K562 (cell line): ENCODE measurements around the gene ZBTB49. TPM values are rescaled to one million over a fixed set of nuclear protein-coding genes. Genes with fewer than 3 reads are reported as not detected.

Experiments
- ATAC-seq: fragments of 200-7000 bp; cut with Tn5 transposase; 3 replicates; pipeline ENCODE4 v1.9.1; 2020; ENCODE audit warnings: moderate library complexity
- BruUV-seq: library from RNA; stranded (reverse); fragments of 400-500 nt; replicated peaks from 2 replicates; lab custom pipeline; 2021; lab: Mats Ljungman, UMichigan
- CTCF ChIA-PET: fragments of 300-600 bp; formaldehyde crosslinking; extraction: SDS; loops from one replicate; lab custom pipeline; 2021; ENCODE audit warnings: low intra/inter-chr PET ratio; lab: Yijun Ruan, JAX
- POLR2A ChIA-PET: fragments of 300-600, 350-650 bp; sonication (Branson Sonifier 250); formaldehyde crosslinking; extraction: SDS; loops from one replicate; lab custom pipeline; 2021; ENCODE audit warnings: antibody characterized with exemption, inconsistent platforms; lab: Yijun Ruan, JAX
- DNase-seq, 4 experiments: peaks; one replicate each; pipeline versions ENCODE4 v3.0.0 to v3.0.0-alpha.2; 2011 to 2018; ENCODE audit warnings: low spot score in 3 of 4, mixed read lengths in 3 of 4; ENCODE audit errors: extremely low read depth in 1 of 4
- FAIRE-seq: peaks from 2 replicates; lab custom pipeline; 2011; peaks lifted over from hg19 to GRCh38; lab: Jason Lieb, UNC
- H2AFZ ChIP-seq: 2 replicates; pipeline ENCODE4 v1.6.0; 2011; ENCODE audit warnings: low read depth, low read length, control low read depth, inconsistent platforms
- H3K27ac ChIP-seq: fragments of 200-600 bp; 3 replicates; pipeline ENCODE4 v1.8.0; 2011; ENCODE audit warnings: low read depth, mild to moderate bottlenecking, control low read depth, inconsistent platforms, low read length, moderate library complexity, mixed read lengths; ENCODE audit errors: extremely low read depth
- H3K27me3 ChIP-seq, 2 experiments: fragments of 300-600 bp in 1 of 2; 2 replicates in 1 of 2; 3 replicates in 1 of 2; pipeline versions ENCODE4 v1.6.0 to v1.8.0; 2011; ENCODE audit warnings: inconsistent platforms in 2 of 2, low read length in 2 of 2, mild to moderate bottlenecking in 1 of 2, mixed read lengths in 1 of 2, moderate library complexity in 1 of 2; ENCODE audit not compliant: control insufficient read depth in 2 of 2, insufficient read depth in 2 of 2
- H3K36me3 ChIP-seq: fragments of 300-600 bp; 3 replicates; pipeline ENCODE4 v1.8.0; 2011; ENCODE audit warnings: mild to moderate bottlenecking, low read length, inconsistent platforms; ENCODE audit not compliant: control insufficient read depth, insufficient read depth
- H3K4me1 ChIP-seq, 2 experiments: fragments of 200-600 bp in 1 of 2; replicated peaks in 1 of 2; 2 replicates in 1 of 2; 3 replicates in 1 of 2; pipeline versions ENCODE4 v1.5.1 to v1.8.0; 2011; ENCODE audit warnings: inconsistent platforms in 2 of 2, low read length in 2 of 2, mild to moderate bottlenecking in 1 of 2, mixed read lengths in 1 of 2, moderate library complexity in 1 of 2; ENCODE audit not compliant: control insufficient read depth in 2 of 2, insufficient read depth in 2 of 2
- H3K4me2 ChIP-seq: 2 replicates; pipeline ENCODE4 v1.6.1; 2011; ENCODE audit warnings: low read length, control low read depth, inconsistent platforms, mixed read lengths; ENCODE audit not compliant: insufficient read depth
- H3K4me3 ChIP-seq: fragments of 200-600 bp; sonication (generic), shearing (Covaris generic); 2 replicates; pipeline ENCODE4 v1.5.1; 2016; ENCODE audit warnings: control low read depth, inconsistent platforms
- H3K79me2 ChIP-seq: fragments of 200-600 bp; 3 replicates; pipeline ENCODE4 v1.8.0; 2011; ENCODE audit warnings: low read length, inconsistent platforms; ENCODE audit not compliant: control insufficient read depth, insufficient read depth
- H3K9ac ChIP-seq, 2 experiments: 2 replicates each; pipeline versions ENCODE4 v1.6.0 to v1.6.1; 2011; ENCODE audit warnings: low read depth in 2 of 2, low read length in 2 of 2, control low read depth in 1 of 2, inconsistent platforms in 1 of 2, mild to moderate bottlenecking in 1 of 2, mixed read lengths in 1 of 2; ENCODE audit not compliant: insufficient read depth in 1 of 2
- H3K9me1 ChIP-seq: one replicate; pipeline ENCODE4 v1.6.0; 2011; ENCODE audit warnings: inconsistent platforms, mild to moderate bottlenecking, low read length, moderate library complexity; ENCODE audit not compliant: control insufficient read depth, insufficient read depth
- H3K9me3 ChIP-seq: replicated peaks from 2 replicates; pipeline ENCODE4 v1.5.1; 2011; ENCODE audit warnings: low read depth, low read length, inconsistent platforms; ENCODE audit not compliant: control insufficient read depth, insufficient read depth
- H4K20me1 ChIP-seq: replicated peaks from 2 replicates; pipeline ENCODE4 v1.6.1; 2011; ENCODE audit warnings: low read length, inconsistent platforms, mixed read lengths; ENCODE audit not compliant: control insufficient read depth, insufficient read depth
- CC2D1A ChIP-seq: fragments of 450-650 bp; IDR thresholded peaks from 2 replicates; pipeline ENCODE4 v1.6.1; 2017; ENCODE audit warnings: mild to moderate bottlenecking
- CSDE1 ChIP-seq, 2 experiments: fragments of 450-650 bp; IDR thresholded peaks; 2 replicates each; pipeline ENCODE4 v1.6.1; 2016; ENCODE audit warnings: mild to moderate bottlenecking in 1 of 2
- FOXA1 ChIP-seq: fragments of 450-650 bp; IDR thresholded peaks from 2 replicates; pipeline ENCODE4 v1.6.1; 2016; ENCODE audit warnings: mild to moderate bottlenecking, borderline replicate concordance
- KDM1A ChIP-seq, 2 experiments: fragments of 450-650 bp; IDR thresholded peaks; 2 replicates each; pipeline ENCODE4 v1.6.1; 2016; ENCODE audit warnings: mild to moderate bottlenecking in 2 of 2
- MXI1 ChIP-seq: IDR thresholded peaks from 2 replicates; pipeline ENCODE4 v1.6.1; 2011; ENCODE audit warnings: low read depth, mild to moderate bottlenecking, improper control_type of control experiment, low read length
- RBM22 ChIP-seq: fragments of 200-400 bp; formaldehyde crosslinking; IDR thresholded peaks from 2 replicates; pipeline ENCODE4 v1.6.1; 2018; ENCODE audit warnings: low read length, low read depth; ENCODE audit not compliant: poor library complexity, severe bottlenecking
- REST ChIP-seq, 2 experiments: fragments of 450-650 bp; formaldehyde crosslinking in 1 of 2; IDR thresholded peaks; 2 replicates each; pipeline versions ENCODE4 v1.4.0 to v1.6.1; 2014 to 2020; ENCODE audit warnings: mild to moderate bottlenecking in 2 of 2, borderline replicate concordance in 1 of 2, low read depth in 1 of 2
- SPI1 ChIP-seq: IDR thresholded peaks from 2 replicates; pipeline ENCODE4 v1.6.1; 2011; ENCODE audit warnings: low read depth, low read length, control low read depth, borderline replicate concordance
- ZNF146 ChIP-seq: IDR thresholded peaks from one replicate; pipeline ENCODE4 v1.6.1; 2018; ENCODE audit warnings: missing compliant biosample characterization; ENCODE audit not compliant: unreplicated experiment
- ZNF436 ChIP-seq: fragments of 250-450, 450-650 bp; sonication (Bioruptor Pico); formaldehyde crosslinking; IDR thresholded peaks from 2 replicates; pipeline ENCODE4 v1.7.0; 2020; ENCODE audit warnings: mild to moderate bottlenecking
- WGBS: fragments of 100-300 bp; shearing (Covaris generic); methylation state at CpG from one replicate; pipeline ENCODE4 v1.1.6; 2016; ENCODE audit warnings: low coverage, mixed read lengths; ENCODE audit not compliant: insufficient coverage; ENCODE audit errors: missing lambda C conversion rate; 5-methylcytosine and 5-hydroxymethylcytosine counted together
- in situ Hi-C: fragments of 300-500 bp; cut with MboI; formaldehyde crosslinking; loops from 4 replicates; pipeline ENCODE4 v1.15.0; 2018; ENCODE audit warnings: inconsistent platforms, mixed read lengths
- intact Hi-C: fragments of 100-400 bp; cut with micrococcal nuclease; formaldehyde crosslinking; loops from 2 replicates; pipeline ENCODE4 v1.14.2; 2022
- polyA plus RNA-seq, 8 experiments: library from polyadenylated mRNA; depleted of rRNA in 4 of 8; stranded (reverse) in 5 of 8; unstranded in 3 of 8; fragments of >200 nt; fragmentation: Nextera tagmentation in 2 of 8; fragmentation: Illumina TruSeq in 1 of 8; extraction: Ambion mirVana in 2 of 8; extraction: Trizol in 1 of 8; gene quantifications; 2 replicates each; pipeline versions ENCODE4 v1.2.1 to v1.2.3, GENCODE V29; 2011 to 2014; ENCODE audit warnings: inconsistent platforms in 1 of 8, missing spikeins in 1 of 8
- total RNA-seq, 7 experiments: library from RNA; depleted of rRNA in 6 of 7; stranded (reverse); fragments of >200 nt in 6 of 7; fragmentation: Illumina TruSeq in 2 of 7; extraction: Trizol in 2 of 7; gene quantifications; 2 replicates each; pipeline versions ENCODE4 v1.2.1 to v1.2.3, GENCODE V29; 2011 to 2021; ENCODE audit warnings: low replicate concordance in 1 of 7

Gene ZBTB49
- total and polyA plus RNA-seq, 9 of the 15 experiments (the other 6 are each of a cell fraction or from before 2014, with no cell fraction given) = 0.49 to 8.0 (median 4.2) TPM

GRCh38 chr4:4271912-4272311 is 18.1 kb upstream of the ZBTB49 start:
- intact Hi-C loops = no loop called here
- H3K4me3 ChIP-seq = no peak overlapping the region
- BruUV-seq = no TSS peak
- H3K36me3 ChIP-seq = peaks cover 96% of the 10 kb centered on the region
- no peaks in the 10 kb centered on the region for H3K79me2 ChIP-seq
- 84% methylated on average over 10 of the region's 10 CpGs for WGBS
- H3K9me3 ChIP-seq = no peaks in the 10 kb centered on the region
- in situ Hi-C loops = no loop called here
- ATAC-seq (peak; percentile 65), FAIRE-seq (peak; percentile 29), DNase-seq (peak in 2 of 4 experiments; percentile 23 to 25)
- CTCF ChIA-PET = interaction anchor here (0.6 to 0.9 kb wide), 2 partner anchors 61 to 63 kb away, joined by 3 to 7 read pairs; no protein-coding TSS in a partner anchor
- no peak overlapping the region for H3K9ac ChIP-seq
- POLR2A ChIA-PET = interaction anchor here (0.7 kb wide), 1 partner anchor 18 kb away, joined by 3 read pairs; the partner anchor contains the start of genes LYAR and ZBTB49
- no peak overlapping the region for H3K4me2 ChIP-seq
- no peaks in the 10 kb centered on the region; the same call in 1 of the 2 replicates for H4K20me1 ChIP-seq
- no peak overlapping the region for H3K27ac ChIP-seq
- H2AFZ ChIP-seq = no peak overlapping the region
- H3K4me1 ChIP-seq = no peaks in the 10 kb centered on the region
- H3K9me1 ChIP-seq = no peaks in the 10 kb centered on the region
- H3K27me3 ChIP-seq = no peaks in the 10 kb centered on the region
- TF ChIP-seq RBM22 (no peak), CSDE1 (IDR thresholded peaks at IDR 0.05) (no peak), ZNF146 (CRISPR knock-in tag) (no peak), SPI1 (peak; percentile 29; the same call in 1 of the 2 replicates), MXI1 (no peak), FOXA1 (no peak), CC2D1A (no peak), KDM1A (IDR thresholded peaks at IDR 0.05) (no peak), REST (IDR thresholded peaks at IDR 0.05; ENCODE audit: borderline replicate concordance) (peak; percentile 20; the same call in 1 of the 2 replicates), REST (CRISPR knock-in tag; IDR thresholded peaks at IDR 0.05; ENCODE audit: low read depth) (no peak), ZNF436 (CRISPR knock-in tag) (no peak)
